C4-2B (cell line): ENCODE measurements around the gene MIS18A.

Experiments used
- ZFX ChIP-seq: fragments of 450-650 bp; IDR thresholded peaks from 2 replicates; pipeline ENCODE4 v1.6.1; 2017
- TF ChIP-seq, protein P1 (sequence below): fragments of 450-650 bp; conservative IDR thresholded peaks from 2 replicates; pipeline ENCODE4 v1.5.1; 2017; ENCODE audit warnings: mild to moderate bottlenecking

DNA sequence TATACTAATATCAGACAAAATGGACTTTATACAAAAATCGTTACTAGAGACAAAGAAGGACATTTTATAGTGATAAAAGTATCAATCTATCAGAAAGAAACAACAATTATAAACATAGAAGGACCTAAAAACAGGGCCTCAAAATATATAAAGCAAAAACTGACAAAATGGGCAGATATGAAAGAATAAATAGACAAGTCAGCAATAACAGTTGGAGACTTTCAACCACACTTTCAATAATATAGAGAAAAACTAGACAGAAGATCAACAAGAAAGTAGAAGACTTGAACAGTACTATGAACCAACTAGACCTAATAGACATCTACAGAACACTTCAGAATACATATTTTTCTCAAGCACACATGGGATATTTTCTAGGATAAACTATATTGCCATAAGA lies 52.4 kb downstream of the MIS18A start:
- TF ChIP-seq, protein P1, sequence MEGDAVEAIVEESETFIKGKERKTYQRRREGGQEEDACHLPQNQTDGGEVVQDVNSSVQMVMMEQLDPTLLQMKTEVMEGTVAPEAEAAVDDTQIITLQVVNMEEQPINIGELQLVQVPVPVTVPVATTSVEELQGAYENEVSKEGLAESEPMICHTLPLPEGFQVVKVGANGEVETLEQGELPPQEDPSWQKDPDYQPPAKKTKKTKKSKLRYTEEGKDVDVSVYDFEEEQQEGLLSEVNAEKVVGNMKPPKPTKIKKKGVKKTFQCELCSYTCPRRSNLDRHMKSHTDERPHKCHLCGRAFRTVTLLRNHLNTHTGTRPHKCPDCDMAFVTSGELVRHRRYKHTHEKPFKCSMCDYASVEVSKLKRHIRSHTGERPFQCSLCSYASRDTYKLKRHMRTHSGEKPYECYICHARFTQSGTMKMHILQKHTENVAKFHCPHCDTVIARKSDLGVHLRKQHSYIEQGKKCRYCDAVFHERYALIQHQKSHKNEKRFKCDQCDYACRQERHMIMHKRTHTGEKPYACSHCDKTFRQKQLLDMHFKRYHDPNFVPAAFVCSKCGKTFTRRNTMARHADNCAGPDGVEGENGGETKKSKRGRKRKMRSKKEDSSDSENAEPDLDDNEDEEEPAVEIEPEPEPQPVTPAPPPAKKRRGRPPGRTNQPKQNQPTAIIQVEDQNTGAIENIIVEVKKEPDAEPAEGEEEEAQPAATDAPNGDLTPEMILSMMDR = no peak
- TF ChIP-seq ZFX = no peak
